Measurements from ENCODE around the gene HSPA1A. TPM values are rescaled to one million over a fixed set of nuclear protein-coding genes. Genes with fewer than 3 reads are reported as not detected.
"Not testable (repeated sequence)": the region's sequence is repeated elsewhere in the genome, so short reads cannot be mapped to it uniquely, and the experiment has no call there.

The HSPA1A gene
- polyA plus RNA-seq, 1 donor (not counting 4 experiments of a cell fraction or from before 2014, with no cell fraction given): 110 TPM

- DNase-seq (ENCODE audit: low read depth, low spot score): no peak
- H3K36me3 ChIP-seq (ENCODE audit: control insufficient read depth in 2 of 2, extremely low read depth in 1 of 2, insufficient read depth in 2 of 2, low read length in 2 of 2): peaks cover 10 to 28% of the 10 kb centered on the region in 2 experiments
- dilution Hi-C loops (cut with MboI; ENCODE audit: extremely low pct_ligation_motif_present, low sequenced_read_pairs): no loop called here
These were observed 23.3 kb upstream of the HSPA1A start for GRCh38 chr6:31792090-31792374.

GRCh38 chr6:31792761-31793171 lies 22.6 kb upstream of the HSPA1A start:
- DNase-seq (ENCODE audit: low read depth, low spot score): peak; percentile 61

More at GRCh38 chr6:31792090-31792374, 23.3 kb upstream of the HSPA1A start:
- H3K4me2 ChIP-seq (ENCODE audit: control insufficient read depth, extremely low read depth, insufficient read depth, low read depth, low read length): no peak overlapping the region
- no peak overlapping the region for H3K27ac ChIP-seq (ENCODE audit: control insufficient read depth, insufficient read depth, low read length)
- no peak for TF ChIP-seq CTCF (optimal IDR thresholded peaks at IDR 0.05 in 1 of 3, IDR thresholded peaks at IDR 0.05 in 1 of 3, conservative IDR thresholded peaks at IDR 0.05 in 1 of 3; ENCODE audit: extremely low read depth in 1 of 3, insufficient read depth in 2 of 3, low read length in 3 of 3)
- TF ChIP-seq EZH2 (IDR thresholded peaks at IDR 0.05; ENCODE audit: low read length): no peak
- no peaks in the 10 kb centered on the region for H3K9me1 ChIP-seq (ENCODE audit: control insufficient read depth, extremely low read depth, insufficient read depth, low read length)
- no peaks in the 10 kb centered on the region for H4K20me1 ChIP-seq (ENCODE audit: control insufficient read depth, extremely low read depth, insufficient read depth, low read length)
- FAIRE-seq: no peak
- H3K27me3 ChIP-seq (ENCODE audit: control insufficient read depth, extremely low read depth, insufficient read depth, low read length): no peaks in the 10 kb centered on the region
- H2AFZ ChIP-seq (ENCODE audit: control insufficient read depth, low read length): no peak overlapping the region
- no peak overlapping the region for H3K9ac ChIP-seq (ENCODE audit: control insufficient read depth, extremely low read depth, insufficient read depth, low read length)
- H3K9me3 ChIP-seq (ENCODE audit: control insufficient read depth, low read depth, low read length): no peaks in the 10 kb centered on the region
- H3K4me1 ChIP-seq (ENCODE audit: control insufficient read depth, extremely low read depth, insufficient read depth, low read length): peaks cover 28% of the 10 kb centered on the region
- H3K4me3 ChIP-seq (ENCODE audit: control insufficient read depth in 2 of 3, extremely low read depth in 1 of 3, insufficient read depth in 2 of 3, low read depth in 1 of 3, low read length in 3 of 3): no peak overlapping the region
- peaks cover 38% of the 10 kb centered on the region for H3K79me2 ChIP-seq (ENCODE audit: control insufficient read depth, insufficient read depth, low read length)

GRCh38 chr6:31793927-31794245 lies 21.5 kb upstream of the HSPA1A start:
- H3K9me1 ChIP-seq (ENCODE audit: control insufficient read depth, extremely low read depth, insufficient read depth, low read length); H4K20me1 ChIP-seq (ENCODE audit: control insufficient read depth, extremely low read depth, insufficient read depth, low read length); dilution Hi-C loops (cut with MboI; ENCODE audit: extremely low pct_ligation_motif_present, low sequenced_read_pairs); FAIRE-seq; H3K9me3 ChIP-seq (ENCODE audit: control insufficient read depth, low read depth, low read length); H2AFZ ChIP-seq (ENCODE audit: control insufficient read depth, low read length); DNase-seq (ENCODE audit: low read depth, low spot score); H3K27me3 ChIP-seq (ENCODE audit: control insufficient read depth, extremely low read depth, insufficient read depth, low read length): not testable (repeated sequence)
- Histone ChIP-seq H3K4me1 (ENCODE audit: control insufficient read depth, extremely low read depth, insufficient read depth, low read length) (peaks cover 32% of the 10 kb centered on the region), H3K79me2 (ENCODE audit: control insufficient read depth, insufficient read depth, low read length) (peaks cover 38% of the 10 kb centered on the region), H3K4me2 (ENCODE audit: control insufficient read depth, extremely low read depth, insufficient read depth, low read depth, low read length) (peak overlapping the region; percentile 72), H3K9ac (ENCODE audit: control insufficient read depth, extremely low read depth, insufficient read depth, low read length) (peak overlapping the region; percentile 98), H3K4me3 (ENCODE audit: control insufficient read depth in 2 of 3, extremely low read depth in 1 of 3, insufficient read depth in 2 of 3, low read depth in 1 of 3, low read length in 3 of 3) (peak overlapping the region; percentile 78 to 90 (median 80)), H3K36me3 (ENCODE audit: control insufficient read depth in 2 of 2, extremely low read depth in 1 of 2, insufficient read depth in 2 of 2, low read length in 2 of 2) (peaks cover 10 to 29% of the 10 kb centered on the region in 2 experiments), H3K27ac (ENCODE audit: control insufficient read depth, insufficient read depth, low read length) (peak overlapping the region; percentile 91)

More at GRCh38 chr6:31792761-31793171, 22.6 kb upstream of the HSPA1A start:
- Histone ChIP-seq H3K4me1 (ENCODE audit: control insufficient read depth, extremely low read depth, insufficient read depth, low read length) (peaks cover 32% of the 10 kb centered on the region), H2AFZ (ENCODE audit: control insufficient read depth, low read length) (no peak overlapping the region), H4K20me1 (ENCODE audit: control insufficient read depth, extremely low read depth, insufficient read depth, low read length) (no peaks in the 10 kb centered on the region), H3K27me3 (ENCODE audit: control insufficient read depth, extremely low read depth, insufficient read depth, low read length) (no peaks in the 10 kb centered on the region), H3K4me3 (ENCODE audit: control insufficient read depth in 2 of 3, extremely low read depth in 1 of 3, insufficient read depth in 2 of 3, low read depth in 1 of 3, low read length in 3 of 3) (peak overlapping the region; percentile 18 to 39 (median 21)), H3K36me3 (ENCODE audit: control insufficient read depth in 2 of 2, extremely low read depth in 1 of 2, insufficient read depth in 2 of 2, low read length in 2 of 2) (peaks cover 10 to 29% of the 10 kb centered on the region in 2 experiments), H3K79me2 (ENCODE audit: control insufficient read depth, insufficient read depth, low read length) (peaks cover 38% of the 10 kb centered on the region), H3K4me2 (ENCODE audit: control insufficient read depth, extremely low read depth, insufficient read depth, low read depth, low read length) (peak overlapping the region; percentile 66), H3K9me1 (ENCODE audit: control insufficient read depth, extremely low read depth, insufficient read depth, low read length) (no peaks in the 10 kb centered on the region), H3K9me3 (ENCODE audit: control insufficient read depth, low read depth, low read length) (no peaks in the 10 kb centered on the region), H3K9ac (ENCODE audit: control insufficient read depth, extremely low read depth, insufficient read depth, low read length) (peak overlapping the region; percentile 50), H3K27ac (ENCODE audit: control insufficient read depth, insufficient read depth, low read length) (peak overlapping the region; percentile 65)
- dilution Hi-C loops (cut with MboI; ENCODE audit: extremely low pct_ligation_motif_present, low sequenced_read_pairs): no loop called here
- no peak for TF ChIP-seq EZH2 (IDR thresholded peaks at IDR 0.05; ENCODE audit: low read length)
- no peak for TF ChIP-seq CTCF (optimal IDR thresholded peaks at IDR 0.05 in 1 of 3, IDR thresholded peaks at IDR 0.05 in 1 of 3, conservative IDR thresholded peaks at IDR 0.05 in 1 of 3; ENCODE audit: extremely low read depth in 1 of 3, insufficient read depth in 2 of 3, low read length in 3 of 3)
- peak; percentile 65 for FAIRE-seq
